Activated CD8-positive, alpha-beta memory T cell treated with anti-CD3 and anti-CD28 coated beads, Interleukin-2, amount 50 U/mL, for 48 hours (primary cell): ENCODE results near the gene ZKSCAN5.

ENCODE experiments used
- DNase-seq: peaks from one replicate; pipeline ENCODE4 v3.0.0-alpha.2; 2020

Gene ZKSCAN5

GRCh38 chr7:99504603-99505323 lies at the start of gene ZKSCAN5:
Gene ZKSCAN5, plus strand, starts transcription at chr7:99504662. Its CDS starts 1,383 bp downstream, at chr7:99506045.
- DNase-seq = peak; percentile 98

DNA sequence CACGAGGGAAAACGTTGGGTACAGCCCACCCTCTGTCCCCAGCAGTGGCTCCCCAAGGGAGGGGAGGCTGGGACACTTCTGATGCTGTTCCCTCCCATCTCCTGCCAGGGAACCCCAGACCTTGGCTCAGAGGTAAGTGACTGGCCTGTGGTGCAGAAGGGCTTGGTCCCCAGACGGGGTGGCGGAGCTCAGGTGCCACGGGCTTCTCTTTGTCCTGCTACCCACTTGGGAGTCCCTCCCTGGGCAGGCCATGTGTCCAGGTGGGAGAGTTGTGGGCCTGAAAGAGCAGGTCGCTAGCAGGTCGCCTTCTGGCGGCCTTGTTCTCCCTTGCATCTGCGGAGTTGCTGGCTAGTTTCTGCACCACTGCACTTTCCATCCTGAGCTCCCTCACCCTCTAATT lies 48.6 kb upstream of the ZKSCAN5 start:
- DNase-seq = no peak

DNA sequence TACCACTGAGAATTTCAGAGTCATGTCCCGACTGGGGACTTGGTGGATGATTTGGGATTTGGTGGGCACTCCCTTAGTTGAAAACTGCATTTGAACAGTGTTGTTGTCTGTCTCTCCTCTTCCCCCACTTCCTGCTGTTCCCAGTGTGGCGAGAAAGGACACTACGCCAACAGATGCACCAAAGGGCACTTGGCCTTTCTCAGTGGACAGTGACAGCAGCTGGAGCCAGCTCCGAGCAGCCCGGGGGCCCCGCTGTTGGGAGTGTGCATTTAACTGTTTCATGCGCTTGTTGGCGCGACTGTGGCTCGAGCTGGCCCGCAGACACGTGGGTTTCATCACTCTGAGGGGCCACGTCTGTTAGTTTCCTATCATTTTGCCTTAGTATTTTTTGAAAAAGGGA lies 48.2 kb upstream of the ZKSCAN5 start:
- DNase-seq = no peak

DNA sequence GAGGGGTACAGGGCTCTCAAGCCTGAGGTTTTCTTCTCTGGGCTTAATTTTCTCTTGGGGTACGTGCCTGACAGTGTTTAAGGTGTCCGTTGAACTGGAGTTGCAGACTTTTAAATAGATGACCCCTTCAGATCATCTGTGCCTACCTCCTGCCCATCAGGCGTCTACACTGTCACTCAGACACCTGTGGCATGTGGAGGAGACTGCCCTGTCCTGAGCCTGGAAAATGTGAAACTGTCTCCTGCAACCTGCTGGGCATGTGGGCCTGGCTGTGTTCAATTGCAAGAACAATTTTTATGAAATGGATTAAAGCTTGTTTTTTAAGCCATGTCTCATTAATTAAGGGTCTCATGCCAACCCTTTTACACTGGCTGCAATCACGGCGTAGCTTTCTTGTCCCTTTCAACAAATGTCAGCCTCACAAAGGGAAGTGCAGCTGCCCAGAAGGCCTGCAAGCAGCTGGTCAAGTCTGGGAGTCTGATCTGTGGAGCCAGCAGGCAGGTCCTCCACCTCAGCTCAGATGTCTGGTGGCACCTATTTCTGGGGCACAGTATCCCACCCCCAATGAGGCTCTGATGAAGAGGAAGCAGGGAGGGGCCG lies 47.3 kb upstream of the ZKSCAN5 start:
- DNase-seq = no peak

- DNase-seq = no peak
Measured at GRCh38 chr7:99457650-99458493, 46.6 kb upstream of the ZKSCAN5 start.

DNA sequence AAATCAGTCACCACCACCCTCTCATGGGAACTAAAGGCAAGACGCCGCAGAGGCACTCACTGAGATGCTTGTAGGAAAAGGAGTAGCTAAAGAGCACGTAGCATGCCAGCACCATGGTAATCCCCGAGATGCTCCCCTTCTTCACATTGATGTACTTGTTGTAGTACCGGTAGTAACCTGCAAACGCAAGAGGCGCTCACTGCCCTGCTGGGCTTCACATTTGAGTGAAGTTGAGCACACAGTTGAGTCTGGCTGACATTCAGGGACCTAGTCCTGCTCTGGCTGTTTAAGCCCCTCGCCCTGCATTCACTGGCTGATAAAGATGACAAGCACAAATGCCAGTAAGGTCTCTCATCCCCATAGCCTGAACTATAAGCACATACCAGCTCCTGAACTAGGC lies 45.4 kb upstream of the ZKSCAN5 start:
- DNase-seq = peak; percentile 69

- no peak for DNase-seq
Measured at GRCh38 chr7:99460651-99461050, 43.8 kb upstream of the ZKSCAN5 start.

GRCh38 chr7:99461221-99461620 lies 43.2 kb upstream of the ZKSCAN5 start:
- DNase-seq = no peak

- no peak for DNase-seq
Measured at GRCh38 chr7:99465421-99465768, 39.1 kb upstream of the ZKSCAN5 start.

DNA sequence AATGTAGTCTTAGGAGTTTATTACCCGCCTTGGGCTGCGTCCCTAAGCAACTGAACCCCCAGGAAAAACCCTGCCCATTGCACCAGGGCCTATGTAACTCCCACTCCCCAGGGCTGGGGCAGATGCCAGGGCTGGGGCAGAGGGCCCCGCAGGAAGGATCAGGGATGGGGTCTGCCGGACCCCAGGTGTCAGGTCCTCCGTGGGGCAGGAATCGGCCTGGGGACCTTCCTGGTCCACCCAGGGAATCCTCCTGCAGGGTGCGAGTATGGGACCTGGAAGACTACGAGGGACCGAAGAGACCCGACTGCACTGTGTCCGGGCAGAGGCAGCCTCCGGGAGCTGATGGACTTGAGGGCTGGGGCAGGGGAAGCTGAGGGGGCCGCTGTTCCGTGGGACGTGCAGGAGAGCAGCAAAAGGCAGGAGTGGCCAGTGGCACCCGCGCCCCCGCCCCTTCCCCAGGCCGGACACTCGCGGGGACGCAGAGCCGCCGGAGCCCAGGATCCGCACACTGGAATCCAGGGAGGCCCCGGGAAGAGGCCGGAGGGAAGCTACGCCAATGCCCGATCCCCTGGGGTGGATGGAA lies 36.0 kb upstream of the ZKSCAN5 start:
- DNase-seq = no peak

DNA sequence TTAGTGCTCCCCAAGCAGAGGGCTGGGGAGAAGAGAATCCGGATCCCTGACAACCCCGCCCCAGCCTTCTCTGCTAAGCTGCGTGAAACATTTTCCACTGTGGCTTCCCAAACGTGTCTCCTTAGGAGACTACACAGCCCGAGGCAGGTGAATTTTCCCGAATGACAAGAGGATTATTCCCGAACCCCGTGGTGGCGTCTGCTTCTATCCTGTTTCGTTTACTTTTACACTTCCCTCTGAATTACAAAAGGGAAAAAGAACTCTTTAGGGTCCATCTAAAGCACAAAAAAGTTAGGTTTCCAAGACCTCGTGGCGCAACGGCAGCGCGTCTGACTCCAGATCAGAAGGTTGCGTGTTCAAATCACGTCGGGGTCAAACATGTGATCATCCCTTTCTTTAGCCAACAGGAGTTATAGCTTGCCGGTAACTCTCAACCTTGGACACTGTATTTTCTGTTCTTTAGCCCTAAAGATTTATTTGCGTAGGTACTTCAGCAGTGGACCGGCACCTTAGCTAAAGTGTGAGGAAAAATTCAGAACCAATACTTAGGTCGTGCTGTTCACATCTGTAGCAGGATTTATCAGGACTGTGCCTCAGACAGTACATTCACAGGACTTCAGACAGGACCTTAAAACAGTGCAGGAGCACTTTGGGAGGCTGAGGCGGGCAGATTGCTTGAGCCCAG lies 34.9 kb upstream of the ZKSCAN5 start:
- no peak for DNase-seq

DNA sequence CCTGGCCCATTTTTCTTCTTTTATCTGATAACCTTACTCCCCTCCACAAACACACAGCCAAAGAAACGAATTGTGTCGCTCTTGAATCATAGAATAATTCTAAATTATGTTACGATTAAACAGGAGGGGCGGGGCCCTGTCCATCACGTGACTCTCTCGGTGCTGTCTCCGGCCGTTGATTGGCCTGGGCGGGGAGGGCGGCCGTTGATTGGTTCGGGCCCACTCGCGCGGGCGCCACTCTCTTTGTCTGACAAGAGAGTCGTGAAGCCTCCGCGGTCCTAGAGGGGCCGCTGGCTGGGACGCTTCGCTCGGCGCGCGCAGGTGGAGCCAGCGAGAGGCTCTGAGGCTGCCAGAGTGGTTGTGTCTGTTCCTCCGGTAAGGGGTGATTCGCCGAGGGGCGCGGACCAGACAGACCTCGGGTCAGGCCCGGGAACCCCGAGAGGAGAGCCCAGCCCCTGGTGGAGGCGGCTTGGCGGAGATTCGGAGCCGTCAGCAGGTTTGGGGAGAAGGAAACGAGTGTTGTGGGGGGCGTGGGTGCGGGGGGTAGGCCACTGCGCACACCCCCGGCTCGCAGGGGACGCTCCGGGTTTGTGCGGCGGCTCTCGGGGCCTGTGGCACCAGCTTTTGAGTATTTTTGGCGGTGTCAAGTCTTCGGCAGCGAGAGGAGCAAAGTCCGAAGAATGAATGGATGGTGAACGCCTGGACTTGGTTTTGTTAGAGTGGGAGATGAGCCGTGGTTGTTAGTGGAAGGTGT lies 31.7 kb upstream of the ZKSCAN5 start, which contains the start of gene ZNF789:
TSS of gene ZNF789 (plus strand) at position 330 of the 754 bp plus-strand sequence. CDS start 3,567 bp downstream, outside the sequence.
- DNase-seq = peak; percentile 98

GRCh38 chr7:99473315-99473596 lies 31.2 kb upstream of the ZKSCAN5 start:
- no peak for DNase-seq

DNA sequence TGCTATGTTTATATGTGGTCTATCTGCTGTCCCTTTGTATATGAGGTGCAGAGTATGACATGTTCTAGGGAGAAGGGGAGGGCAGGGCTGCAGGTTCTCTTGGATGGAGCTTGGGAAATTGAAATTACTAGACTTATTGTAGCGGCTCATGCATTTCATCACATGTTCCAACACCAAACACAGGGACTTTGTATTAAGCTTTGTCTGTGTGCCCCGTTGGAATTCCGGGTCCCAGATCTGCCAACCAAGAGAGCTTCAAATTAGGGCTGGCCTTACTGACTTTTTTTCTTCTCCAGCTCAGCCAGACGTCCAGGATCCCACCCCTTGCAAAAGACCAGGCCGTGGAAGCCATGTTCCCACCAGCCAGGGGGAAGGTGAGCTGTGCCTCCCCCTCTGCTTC lies 28.4 kb upstream of the ZKSCAN5 start:
- no peak for DNase-seq

DNA sequence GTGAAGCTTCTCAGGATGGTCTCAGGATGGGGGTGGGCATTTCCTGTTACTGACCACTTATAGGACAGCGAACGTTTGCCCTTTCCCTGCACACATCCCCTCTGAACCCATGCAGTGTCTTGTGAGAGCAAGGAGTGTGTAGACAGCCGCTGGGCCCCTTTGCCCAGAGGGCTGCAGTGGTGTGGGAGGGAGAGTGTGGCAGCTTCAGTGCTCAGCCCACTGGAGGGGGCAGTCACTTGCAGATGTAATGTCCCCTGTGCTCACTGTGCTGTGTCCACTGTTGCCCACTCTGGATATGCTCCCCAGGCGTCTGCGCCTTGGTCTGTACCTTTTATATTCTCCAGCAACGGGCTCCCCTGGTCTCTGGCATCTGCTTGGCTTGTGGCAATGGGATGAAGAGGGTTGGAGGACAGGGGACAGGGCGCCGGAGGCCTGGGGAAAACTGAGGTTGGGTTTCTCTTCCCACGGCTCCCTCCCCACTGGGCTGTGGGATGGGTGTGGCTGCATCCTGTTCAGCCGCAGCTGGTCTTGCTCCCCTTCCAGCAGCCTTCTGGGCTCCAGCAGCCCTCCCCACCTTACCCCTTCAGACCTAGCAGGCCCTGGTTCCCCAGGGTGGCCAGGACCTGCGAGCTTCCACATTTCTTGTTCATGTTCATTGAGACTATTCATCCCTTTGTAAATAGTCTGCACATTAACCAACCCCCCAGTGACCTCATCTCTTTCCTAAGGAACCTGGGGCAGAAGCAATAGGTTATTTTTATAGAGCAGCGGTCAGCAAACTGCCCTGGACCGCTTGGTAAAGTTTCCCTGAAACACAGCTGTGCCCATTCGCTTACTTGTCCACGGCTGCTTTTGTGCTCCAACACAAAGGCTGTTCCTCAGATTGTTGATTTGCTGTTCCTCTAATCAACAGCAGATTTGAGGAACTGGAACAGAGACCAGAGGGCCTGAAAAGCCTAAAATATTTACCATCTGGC lies 25.7 kb upstream of the ZKSCAN5 start:
- no peak for DNase-seq

GRCh38 chr7:99485094-99485493 lies 19.4 kb upstream of the ZKSCAN5 start:
- no peak for DNase-seq

DNA sequence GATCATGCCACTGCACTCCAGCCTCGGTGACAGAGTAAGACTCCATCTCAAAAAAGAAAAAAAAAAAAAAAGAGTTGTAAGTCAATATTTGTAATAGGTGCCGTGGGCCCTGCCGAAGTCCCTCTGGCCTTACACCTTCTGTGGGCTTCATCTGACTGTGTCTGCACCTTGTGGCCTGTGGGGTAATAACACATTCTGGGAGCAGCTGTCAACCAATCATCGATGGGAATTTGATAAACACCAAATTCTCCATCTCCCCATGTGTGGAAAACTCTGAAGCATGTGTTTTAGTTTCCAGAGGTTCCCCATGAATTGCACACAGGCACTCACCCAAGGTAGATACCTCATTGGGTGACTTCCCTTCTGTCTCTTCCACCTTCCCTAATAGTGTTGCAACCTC lies 15.2 kb upstream of the ZKSCAN5 start:
- no peak for DNase-seq

DNA sequence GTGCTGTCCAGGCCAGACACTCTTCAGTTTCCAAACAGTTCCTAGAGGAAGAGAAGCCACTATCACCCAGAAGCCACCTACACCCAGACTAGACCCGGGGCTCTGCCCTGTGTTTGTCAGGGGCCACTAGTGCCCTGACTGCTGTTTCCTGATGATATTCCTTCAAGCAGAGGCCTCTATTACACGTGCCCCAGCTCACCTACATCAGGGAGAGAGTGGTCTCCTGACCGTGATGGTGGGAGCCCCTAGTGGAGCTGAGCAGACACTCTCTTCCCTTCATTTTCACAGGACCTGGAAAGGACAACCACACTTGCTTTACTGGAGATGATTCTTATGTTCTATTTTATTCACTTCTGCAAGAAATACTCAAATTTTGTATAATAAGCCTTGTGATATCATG lies 13.6 kb upstream of the ZKSCAN5 start:
- no peak for DNase-seq

DNA sequence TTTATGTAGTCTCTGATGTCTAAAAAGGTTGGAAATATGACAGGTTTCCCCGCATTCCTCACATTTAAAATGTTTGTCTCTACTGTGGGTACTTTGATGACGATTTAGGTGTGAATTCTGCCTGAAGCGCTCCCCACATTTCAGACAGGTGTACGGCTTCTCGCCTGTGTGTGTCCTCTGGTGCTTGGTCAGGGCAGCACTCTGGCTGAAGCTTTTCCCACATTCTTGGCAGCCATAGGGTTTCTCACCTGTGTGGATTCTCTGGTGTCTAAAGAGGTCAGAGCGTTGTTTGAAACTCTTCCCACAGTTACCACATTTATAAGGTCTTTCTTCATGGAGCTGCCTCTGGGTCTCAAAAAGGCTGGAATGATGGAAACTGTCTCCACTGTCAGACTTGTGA lies 10.6 kb upstream of the ZKSCAN5 start:
- DNase-seq = no peak

GRCh38 chr7:99497766-99498545 lies 6.5 kb upstream of the ZKSCAN5 start:
- no peak for DNase-seq
